ENCODE measurements around the gene STARD7.

- TF ChIP-seq CTCF (IDR thresholded peaks at IDR 0.05): no peak
- TF ChIP-seq POLR2A (IDR thresholded peaks at IDR 0.05): no peak
Observed at GRCh38 chr2:96198921-96199320, 9.7 kb downstream of the STARD7 start.

Measured in Peyer's patch (tissue), 4 donors.